ENCODE data around the gene STX2. TPM values are rescaled to one million over a fixed set of nuclear protein-coding genes. Genes with fewer than 3 reads are reported as not detected.

The STX2 gene
- total and polyA plus RNA-seq, 8 donors: 18.1 to 36.9 (median 30.8) TPM

DNA sequence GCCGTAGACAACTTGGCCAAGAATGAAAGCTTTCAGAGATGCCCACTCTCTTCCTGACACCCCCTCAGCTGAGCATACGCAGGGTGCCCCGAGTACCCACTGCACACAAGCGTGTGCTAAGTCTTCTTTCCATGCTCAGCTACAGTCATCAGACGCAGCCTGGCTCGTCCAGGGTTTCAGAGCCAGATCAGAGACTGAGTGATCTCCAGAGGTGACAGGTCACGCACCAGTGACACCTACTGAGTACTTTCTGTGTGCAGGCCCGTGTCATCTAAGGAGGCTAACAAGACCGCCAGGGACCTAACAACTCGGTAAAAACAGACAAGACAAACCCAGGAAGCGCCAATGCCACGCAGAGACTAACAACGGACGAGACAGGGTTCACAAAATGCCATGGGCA is 25.1 kb downstream of the STX2 start:
- no peak for TF ChIP-seq CTCF (IDR thresholded peaks at IDR 0.05)
- intact Hi-C loops (cut with DNase I): no loop called here
- no peak for DNase-seq
- no peaks in the 10 kb centered on the region for H3K27me3 ChIP-seq
- H3K4me1 ChIP-seq: peaks cover 0 to 8% of the 10 kb centered on the region in 2 donors
- no peak for ATAC-seq
- H3K27ac ChIP-seq: no peak overlapping the region
- H3K4me3 ChIP-seq: no peak overlapping the region
- peaks cover 0 to 42% of the 10 kb centered on the region in 2 donors for H3K36me3 ChIP-seq
- no peaks in the 10 kb centered on the region for H3K9me3 ChIP-seq

DNA sequence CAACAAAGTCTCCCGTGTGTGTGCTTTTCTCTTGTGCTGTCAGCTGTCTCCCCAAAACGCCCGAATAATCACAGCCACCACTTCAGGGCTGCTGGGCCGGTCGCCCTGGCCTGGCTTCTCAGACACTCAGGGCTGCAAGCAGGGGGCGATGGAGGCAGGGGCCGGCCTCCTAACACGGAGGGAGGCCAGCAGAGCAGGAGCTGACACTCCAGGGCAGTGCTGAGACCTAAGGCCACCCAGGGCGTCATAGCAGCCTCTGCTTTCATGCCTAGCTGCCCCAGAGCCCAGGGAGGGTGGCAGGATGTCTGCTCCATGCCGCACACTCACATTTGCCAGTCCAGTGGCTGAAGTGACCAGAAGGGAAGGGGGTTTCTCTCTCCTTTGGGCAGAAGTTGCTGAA is 25.6 kb downstream of the STX2 start:
- intact Hi-C loops (cut with DNase I): no loop called here
- peaks cover 0 to 3% of the 10 kb centered on the region in 2 donors for H3K4me1 ChIP-seq
- H3K9me3 ChIP-seq: no peaks in the 10 kb centered on the region
- peaks cover 0 to 45% of the 10 kb centered on the region in 2 donors for H3K36me3 ChIP-seq
- H3K27ac ChIP-seq: no peak overlapping the region
- no peak overlapping the region for H3K4me3 ChIP-seq
- H3K27me3 ChIP-seq: no peaks in the 10 kb centered on the region
- TF ChIP-seq CTCF (IDR thresholded peaks at IDR 0.05): no peak
- DNase-seq (no peak), ATAC-seq (no peak)

DNA sequence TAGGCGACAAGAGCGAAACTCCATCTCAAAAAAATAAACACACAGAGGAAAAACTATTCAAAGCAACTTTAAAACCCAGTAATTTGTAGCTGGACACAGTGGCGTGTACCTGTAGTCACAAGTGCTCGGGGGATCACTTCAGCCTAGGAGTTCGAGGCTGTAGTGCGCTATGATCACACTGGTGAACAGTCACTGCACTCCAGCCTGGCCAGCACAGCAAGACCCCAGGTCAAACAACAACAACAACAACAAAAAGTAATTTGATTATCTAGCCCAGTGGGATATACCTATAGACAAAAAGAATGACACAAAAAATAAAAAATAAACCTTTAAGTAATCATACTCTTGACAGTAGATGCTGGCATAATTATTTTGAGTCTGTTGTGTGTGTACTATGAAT is 29.3 kb downstream of the STX2 start:
- H3K4me1 ChIP-seq: no peaks in the 10 kb centered on the region
- H3K27ac ChIP-seq: no peak overlapping the region
- H3K27me3 ChIP-seq: no peaks in the 10 kb centered on the region
- no peak overlapping the region for H3K4me3 ChIP-seq
- ATAC-seq: no peak
- no peaks in the 10 kb centered on the region for H3K9me3 ChIP-seq
- no peak for DNase-seq
- intact Hi-C loops (cut with DNase I): no loop called here
- no peak for TF ChIP-seq CTCF (IDR thresholded peaks at IDR 0.05)
- peaks cover 0 to 73% of the 10 kb centered on the region in 2 donors for H3K36me3 ChIP-seq

GRCh38 chr12:130807309-130807708 is 31.7 kb downstream of the STX2 start:
- Histone ChIP-seq H3K27ac (no peak overlapping the region), H3K36me3 (peaks cover 0 to 84% of the 10 kb centered on the region in 2 donors), H3K4me3 (no peak overlapping the region), H3K27me3 (no peaks in the 10 kb centered on the region), H3K9me3 (no peaks in the 10 kb centered on the region), H3K4me1 (no peaks in the 10 kb centered on the region)
- ATAC-seq (no peak), DNase-seq (no peak)
- intact Hi-C loops (cut with DNase I): no loop called here
- TF ChIP-seq CTCF (IDR thresholded peaks at IDR 0.05): no peak

GRCh38 chr12:130806574-130806973 is 32.5 kb downstream of the STX2 start:
- Histone ChIP-seq H3K27ac (no peak overlapping the region), H3K27me3 (no peaks in the 10 kb centered on the region), H3K9me3 (no peaks in the 10 kb centered on the region), H3K36me3 (peaks cover 0 to 84% of the 10 kb centered on the region in 2 donors), H3K4me1 (no peaks in the 10 kb centered on the region), H3K4me3 (no peak overlapping the region)
- no peak for DNase-seq
- ATAC-seq: no peak
- no peak for TF ChIP-seq CTCF (IDR thresholded peaks at IDR 0.05)
- intact Hi-C loops (cut with DNase I): no loop called here
